Mesenchymal stem cell (in vitro differentiated cells and primary cell): ENCODE data around the gene PLA2G2E.

ENCODE experiments used
- DNase-seq: peaks from one replicate; pipeline ENCODE4 v3.0.0-alpha.2; 2013
- H2AFZ ChIP-seq: one replicate; pipeline ENCODE4 v1.6.1; 2013; ENCODE audit warnings: low read depth, mild to moderate bottlenecking, control low read depth, inconsistent platforms, low read length, moderate library complexity
- H2AK5ac ChIP-seq: 2 replicates; pipeline ENCODE4 v1.6.1; 2013; ENCODE audit warnings: low read length, moderate library complexity, mild to moderate bottlenecking, inconsistent platforms; ENCODE audit not compliant: severe bottlenecking
- H2BK120ac ChIP-seq: one replicate; pipeline ENCODE4 v1.6.1; 2013; ENCODE audit warnings: low read depth, mild to moderate bottlenecking, inconsistent platforms, low read length, moderate library complexity
- H2BK12ac ChIP-seq, 2 experiments: one replicate each; pipeline ENCODE4 v1.6.1; 2013; ENCODE audit warnings: inconsistent platforms in 2 of 2, low read length in 2 of 2, mild to moderate bottlenecking in 2 of 2, moderate library complexity in 2 of 2, control low read depth in 1 of 2
- H2BK15ac ChIP-seq: one replicate; pipeline ENCODE4 v1.6.1; 2013; ENCODE audit warnings: mild to moderate bottlenecking, low read depth, inconsistent platforms; ENCODE audit not compliant: poor library complexity, severe bottlenecking
- H2BK5ac ChIP-seq: 2 replicates; pipeline ENCODE4 v1.6.1; 2013; ENCODE audit warnings: low read depth, mild to moderate bottlenecking, low read length, control low read depth, inconsistent platforms; ENCODE audit not compliant: poor library complexity, severe bottlenecking
- H3K14ac ChIP-seq, 2 experiments: one replicate each; pipeline ENCODE4 v1.6.1; 2013; ENCODE audit warnings: inconsistent platforms in 2 of 2, low read length in 2 of 2, control low read depth in 1 of 2, mild to moderate bottlenecking in 1 of 2, moderate library complexity in 1 of 2
- H3K18ac ChIP-seq, 2 experiments: one replicate each; pipeline ENCODE4 v1.6.1; 2013; ENCODE audit warnings: inconsistent platforms in 2 of 2, low read length in 2 of 2, control low read depth in 1 of 2, low read depth in 1 of 2, mild to moderate bottlenecking in 1 of 2
- H3K23ac ChIP-seq, 2 experiments: one replicate each; pipeline ENCODE4 v1.6.1; 2013; ENCODE audit warnings: inconsistent platforms in 2 of 2, low read length in 2 of 2, mild to moderate bottlenecking in 2 of 2, moderate library complexity in 2 of 2, control low read depth in 1 of 2
- H3K27ac ChIP-seq: 2 replicates; pipeline ENCODE4 v1.5.1; 2013; ENCODE audit warnings: mild to moderate bottlenecking, moderate library complexity, low read length, control low read depth, inconsistent platforms; ENCODE audit not compliant: poor library complexity, severe bottlenecking
- H3K27me3 ChIP-seq, 2 experiments: 2 replicates each; pipeline versions ENCODE4 v1.6.1 to v1.7.0; 2013; ENCODE audit warnings: low read length in 2 of 2, mild to moderate bottlenecking in 2 of 2, moderate library complexity in 2 of 2, control low read depth in 1 of 2, inconsistent platforms in 1 of 2; ENCODE audit not compliant: control insufficient read depth in 1 of 2, insufficient read depth in 1 of 2
- H3K36me3 ChIP-seq, 2 experiments: 2 replicates each; pipeline versions ENCODE4 v1.6.1 to v1.7.0; 2013; ENCODE audit warnings: low read length in 2 of 2, control low read depth in 1 of 2, inconsistent platforms in 1 of 2, low read depth in 1 of 2, mild to moderate bottlenecking in 1 of 2; ENCODE audit not compliant: insufficient read depth in 2 of 2, control insufficient read depth in 1 of 2
- H3K4ac ChIP-seq, 2 experiments: one replicate each; pipeline ENCODE4 v1.6.1; 2013; ENCODE audit warnings: inconsistent platforms in 2 of 2, low read length in 2 of 2, mild to moderate bottlenecking in 2 of 2, moderate library complexity in 2 of 2, control low read depth in 1 of 2, low read depth in 1 of 2
- H3K4me1 ChIP-seq: 2 replicates; pipeline ENCODE4 v1.6.1; 2013; ENCODE audit warnings: low read depth, low read length, control low read depth; ENCODE audit not compliant: control insufficient read depth, insufficient read depth
- H3K4me2 ChIP-seq: 2 replicates; pipeline ENCODE4 v1.6.1; 2013; ENCODE audit warnings: low read length, mild to moderate bottlenecking, inconsistent platforms; ENCODE audit not compliant: poor library complexity, severe bottlenecking
- H3K4me3 ChIP-seq, 2 experiments: 2 replicates each; pipeline versions ENCODE4 v1.5.1 to v1.7.0; 2013; ENCODE audit warnings: low read length in 2 of 2, mild to moderate bottlenecking in 2 of 2, control low read depth in 1 of 2, low read depth in 1 of 2; ENCODE audit not compliant: insufficient read depth in 1 of 2
- H3K79me1 ChIP-seq: replicated peaks from 2 replicates; pipeline ENCODE4 v1.6.1; 2013; ENCODE audit warnings: mild to moderate bottlenecking, control low read depth, low read length, inconsistent platforms; ENCODE audit not compliant: poor library complexity, severe bottlenecking
- H3K9ac ChIP-seq: 2 replicates; pipeline ENCODE4 v1.7.0; 2013; ENCODE audit warnings: mild to moderate bottlenecking, low read length, moderate library complexity
- H3K9me3 ChIP-seq: 2 replicates; pipeline ENCODE4 v1.7.0; 2013; ENCODE audit warnings: mild to moderate bottlenecking, low read length; ENCODE audit not compliant: control insufficient read depth
- H4K8ac ChIP-seq: one replicate; pipeline ENCODE4 v1.6.1; 2013; ENCODE audit warnings: inconsistent platforms, mild to moderate bottlenecking, low read length, moderate library complexity
- H4K91ac ChIP-seq: one replicate; pipeline ENCODE4 v1.6.1; 2013; ENCODE audit warnings: mild to moderate bottlenecking, low read length, inconsistent platforms
- WGBS: methylation state at CpG from one replicate; pipeline ENCODE4 v1.1.7; 2013; ENCODE audit warnings: mixed read lengths; 5-methylcytosine and 5-hydroxymethylcytosine counted together

The PLA2G2E gene

DNA sequence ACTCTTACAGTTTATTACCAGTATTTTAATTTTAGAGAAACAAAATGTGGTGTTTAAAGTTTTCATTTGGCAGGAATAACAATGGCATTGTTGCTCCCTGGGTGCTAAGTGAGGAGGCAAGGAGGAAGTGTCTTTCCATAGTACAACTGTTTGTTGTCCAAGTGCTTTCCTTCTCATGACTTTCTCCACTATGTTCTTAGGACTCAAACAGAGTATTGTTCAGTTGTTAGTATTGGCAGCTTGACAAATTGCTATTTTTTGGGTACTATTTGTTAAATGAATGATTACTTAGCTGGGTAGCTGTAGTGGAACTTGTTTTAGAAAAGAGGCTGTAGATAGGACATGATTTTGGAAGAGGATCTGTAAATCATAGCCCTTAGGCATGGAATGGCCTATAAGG is 33.8 kb downstream of the PLA2G2E start:
- Histone ChIP-seq H2BK15ac (no peak overlapping the region), H3K14ac (no peak overlapping the region), H3K27me3 (no peaks in the 10 kb centered on the region), H3K23ac (no peak overlapping the region), H2BK5ac (no peak overlapping the region), H2AFZ (no peak overlapping the region), H4K8ac (no peak overlapping the region), H3K4me1 (no peaks in the 10 kb centered on the region), H3K18ac (no peak overlapping the region), H3K9ac (no peak overlapping the region), H2BK12ac (peak overlapping the region in 1 of 2 experiments; percentile 6), H4K91ac (no peak overlapping the region), H2BK120ac (no peak overlapping the region), H3K4me2 (no peak overlapping the region), H3K4ac (no peak overlapping the region), H3K4me3 (no peak overlapping the region), H3K9me3 (no peaks in the 10 kb centered on the region), H2AK5ac (no peak overlapping the region), H3K36me3 (peaks cover 7 to 53% of the 10 kb centered on the region in 2 experiments), H3K27ac (no peak overlapping the region), H3K79me1 (peaks cover 18% of the 10 kb centered on the region)
- DNase-seq: no peak

DNA sequence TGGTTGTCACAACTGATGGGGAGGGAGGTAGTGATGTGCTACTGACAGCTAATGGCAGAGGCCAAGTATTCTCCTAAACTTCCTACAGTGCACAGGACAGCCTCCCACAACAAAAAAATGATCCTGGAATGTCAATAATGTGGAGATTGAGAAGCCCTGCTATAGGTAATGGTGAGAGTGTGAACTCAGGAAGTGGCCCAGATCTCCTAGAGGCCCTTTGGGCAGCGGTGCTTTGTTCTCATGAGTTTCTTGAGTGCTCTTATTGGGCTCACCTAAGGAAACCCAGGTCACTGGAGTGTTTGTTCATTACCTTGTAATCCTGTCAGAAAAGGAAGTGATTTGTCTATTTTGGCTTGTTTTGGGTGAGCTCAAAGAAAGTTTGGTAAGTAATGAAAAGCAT is 35.3 kb downstream of the PLA2G2E start:
- H3K27me3 ChIP-seq: no peaks in the 10 kb centered on the region
- 91% methylated on average over 1 of the region's 1 CpG for WGBS

DNA sequence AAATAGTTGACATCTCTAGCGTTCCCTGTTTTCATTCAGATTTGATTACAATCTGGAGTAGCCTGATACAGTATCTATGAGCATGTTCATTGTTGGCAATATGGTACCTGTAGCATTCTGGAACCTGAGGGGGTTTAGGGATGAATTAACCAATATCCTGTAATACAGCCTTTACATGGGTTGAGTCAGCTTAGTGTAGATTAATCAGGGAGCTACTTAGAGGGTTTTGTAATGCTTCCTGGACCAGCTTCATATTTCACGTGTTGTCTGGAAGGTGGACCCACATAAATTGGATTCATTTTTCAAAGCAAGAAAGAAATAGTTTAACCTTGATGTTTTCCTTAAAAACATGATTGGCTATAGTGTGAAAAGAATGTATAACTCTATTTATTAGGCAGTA is 37.6 kb downstream of the PLA2G2E start:
- H3K4me1 ChIP-seq: no peaks in the 10 kb centered on the region
- no peak overlapping the region for H2BK12ac ChIP-seq
- H3K9ac ChIP-seq: no peak overlapping the region
- no peak overlapping the region for H3K18ac ChIP-seq
- no peak overlapping the region for H3K4ac ChIP-seq
- no peak overlapping the region for H2AFZ ChIP-seq
- no peak overlapping the region for H2BK5ac ChIP-seq
- WGBS: 90% methylated on average over 2 of the region's 2 CpGs
- no peak for DNase-seq
- no peak overlapping the region for H3K23ac ChIP-seq
- no peak overlapping the region for H2AK5ac ChIP-seq
- H3K4me2 ChIP-seq: no peak overlapping the region
- no peaks in the 10 kb centered on the region for H3K27me3 ChIP-seq
- no peak overlapping the region for H3K4me3 ChIP-seq
- H3K36me3 ChIP-seq: peaks cover 3 to 16% of the 10 kb centered on the region in 2 experiments
- H2BK120ac ChIP-seq: no peak overlapping the region
- H4K8ac ChIP-seq: no peak overlapping the region
- H3K79me1 ChIP-seq: peaks cover 10% of the 10 kb centered on the region
- no peak overlapping the region for H3K27ac ChIP-seq
- H2BK15ac ChIP-seq: no peak overlapping the region
- H3K14ac ChIP-seq: no peak overlapping the region
- no peaks in the 10 kb centered on the region for H3K9me3 ChIP-seq
- H4K91ac ChIP-seq: no peak overlapping the region

More for the DNA sequence above, 35.3 kb downstream of the PLA2G2E start:
- peaks cover 3 to 38% of the 10 kb centered on the region in 2 experiments for H3K36me3 ChIP-seq
- H2BK120ac ChIP-seq: no peak overlapping the region
- no peak overlapping the region for H2BK15ac ChIP-seq
- H3K4ac ChIP-seq: peak overlapping the region in 1 of 2 experiments; percentile 15
- H2BK12ac ChIP-seq: no peak overlapping the region
- H4K8ac ChIP-seq: no peak overlapping the region
- DNase-seq: no peak
- peaks cover 10% of the 10 kb centered on the region for H3K79me1 ChIP-seq
- H3K9ac ChIP-seq: no peak overlapping the region
- no peak overlapping the region for H3K4me2 ChIP-seq
- no peak overlapping the region for H3K23ac ChIP-seq
- no peak overlapping the region for H3K4me3 ChIP-seq
- no peak overlapping the region for H2AK5ac ChIP-seq
- H3K27ac ChIP-seq: no peak overlapping the region
- H3K9me3 ChIP-seq: no peaks in the 10 kb centered on the region
- H2AFZ ChIP-seq: no peak overlapping the region
- no peak overlapping the region for H3K18ac ChIP-seq
- no peak overlapping the region for H2BK5ac ChIP-seq
- no peaks in the 10 kb centered on the region for H3K4me1 ChIP-seq
- H4K91ac ChIP-seq: no peak overlapping the region
- H3K14ac ChIP-seq: no peak overlapping the region

DNA sequence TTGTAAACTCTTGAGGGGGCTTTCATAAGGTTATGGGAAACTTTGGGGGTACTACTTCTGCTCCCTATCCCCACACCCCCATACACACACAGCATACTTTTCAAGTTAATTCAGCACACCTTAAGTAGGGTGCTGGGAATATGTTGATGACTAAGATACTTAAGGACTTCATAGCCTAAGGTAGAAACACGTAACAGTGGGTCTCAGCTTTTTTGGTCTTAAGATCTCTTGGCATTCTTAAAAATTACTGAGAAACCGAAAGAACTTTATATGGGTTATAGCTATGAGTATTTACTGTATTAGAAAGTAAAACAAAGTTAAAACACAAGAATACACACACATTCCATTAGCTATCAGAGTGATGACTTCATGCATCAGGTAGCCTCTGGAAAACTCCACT is 39.1 kb downstream of the PLA2G2E start:
- H3K27me3 ChIP-seq: no peaks in the 10 kb centered on the region
- H3K9ac ChIP-seq: peak overlapping the region; percentile 95
- H3K79me1 ChIP-seq: peaks cover 6% of the 10 kb centered on the region
- no peak overlapping the region for H4K91ac ChIP-seq
- peaks cover 3 to 11% of the 10 kb centered on the region in 2 experiments for H3K36me3 ChIP-seq
- 100% methylated on average over 1 of the region's 2 CpGs for WGBS
- H3K4me2 ChIP-seq: no peak overlapping the region
- no peak overlapping the region for H2BK12ac ChIP-seq
- H3K4me3 ChIP-seq: peak overlapping the region in 1 of 2 experiments; percentile 98
- no peak overlapping the region for H2AFZ ChIP-seq
- no peak overlapping the region for H2BK5ac ChIP-seq
- H3K27ac ChIP-seq: no peak overlapping the region
- H2BK15ac ChIP-seq: no peak overlapping the region
- H3K4me1 ChIP-seq: no peaks in the 10 kb centered on the region
- no peak overlapping the region for H3K4ac ChIP-seq
- H3K9me3 ChIP-seq: no peaks in the 10 kb centered on the region
- no peak overlapping the region for H4K8ac ChIP-seq
- H3K23ac ChIP-seq: no peak overlapping the region
- H2BK120ac ChIP-seq: no peak overlapping the region
- H3K14ac ChIP-seq: no peak overlapping the region
- DNase-seq: no peak
- no peak overlapping the region for H3K18ac ChIP-seq
- H2AK5ac ChIP-seq: no peak overlapping the region
